Fibroblast of lung (primary cell): ENCODE results near the gene LAYN.

Experiments used
- EZH2 ChIP-seq: IDR thresholded peaks from 2 replicates; pipeline ENCODE4 v1.5.1; 2012; ENCODE audit warnings: low read length, control low read depth, mild to moderate bottlenecking; ENCODE audit errors: missing control alignments
- TF ChIP-seq, protein P1 (sequence below), 2 donors: IDR thresholded peaks in 1 of 2; conservative IDR thresholded peaks in 1 of 2; 1 replicate in 1 of 2; 2 replicates in 1 of 2; pipeline ENCODE4 v1.5.1; 2011 to 2012; ENCODE audit warnings: low read length in 2 of 2, control low read depth in 1 of 2, inconsistent platforms in 1 of 2, low read depth in 1 of 2, mild to moderate bottlenecking in 1 of 2

DNA sequence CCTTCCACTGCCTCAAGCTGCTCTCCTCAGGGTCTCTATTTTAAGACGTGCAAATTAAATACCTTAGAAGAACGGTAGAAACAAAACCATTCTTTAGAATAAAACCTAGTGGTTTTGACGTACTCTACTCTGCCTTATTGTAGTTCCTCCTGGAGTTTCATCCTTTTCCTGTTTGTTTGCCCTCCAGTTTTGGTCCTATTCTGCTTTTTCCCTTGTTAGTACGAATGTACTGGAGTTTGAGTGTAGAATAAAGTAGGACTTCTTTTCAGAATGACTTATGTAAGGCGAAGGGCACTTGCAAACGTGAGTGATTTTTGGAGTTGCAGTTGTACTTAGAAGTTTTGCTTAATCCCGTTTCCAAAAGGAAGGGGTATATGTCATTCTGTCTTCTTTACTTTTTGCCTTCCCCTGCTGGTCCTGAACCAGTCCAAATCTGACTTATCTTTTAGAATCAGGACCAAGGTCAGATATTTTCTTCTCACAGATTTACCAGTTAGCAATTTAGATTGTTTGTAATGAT lies 63.2 kb downstream of the LAYN start:
- TF ChIP-seq, protein P1, sequence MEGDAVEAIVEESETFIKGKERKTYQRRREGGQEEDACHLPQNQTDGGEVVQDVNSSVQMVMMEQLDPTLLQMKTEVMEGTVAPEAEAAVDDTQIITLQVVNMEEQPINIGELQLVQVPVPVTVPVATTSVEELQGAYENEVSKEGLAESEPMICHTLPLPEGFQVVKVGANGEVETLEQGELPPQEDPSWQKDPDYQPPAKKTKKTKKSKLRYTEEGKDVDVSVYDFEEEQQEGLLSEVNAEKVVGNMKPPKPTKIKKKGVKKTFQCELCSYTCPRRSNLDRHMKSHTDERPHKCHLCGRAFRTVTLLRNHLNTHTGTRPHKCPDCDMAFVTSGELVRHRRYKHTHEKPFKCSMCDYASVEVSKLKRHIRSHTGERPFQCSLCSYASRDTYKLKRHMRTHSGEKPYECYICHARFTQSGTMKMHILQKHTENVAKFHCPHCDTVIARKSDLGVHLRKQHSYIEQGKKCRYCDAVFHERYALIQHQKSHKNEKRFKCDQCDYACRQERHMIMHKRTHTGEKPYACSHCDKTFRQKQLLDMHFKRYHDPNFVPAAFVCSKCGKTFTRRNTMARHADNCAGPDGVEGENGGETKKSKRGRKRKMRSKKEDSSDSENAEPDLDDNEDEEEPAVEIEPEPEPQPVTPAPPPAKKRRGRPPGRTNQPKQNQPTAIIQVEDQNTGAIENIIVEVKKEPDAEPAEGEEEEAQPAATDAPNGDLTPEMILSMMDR (conservative IDR thresholded peaks at IDR 0.05 in 1 of 2, IDR thresholded peaks at IDR 0.05 in 1 of 2; ENCODE audit: low read depth in 1 of 2, low read length in 2 of 2), result no peak
- no peak for TF ChIP-seq EZH2
